Uterus (tissue), 4 donors: ENCODE data around the gene HDDC2. TPM values are rescaled to one million over a fixed set of nuclear protein-coding genes. Genes with fewer than 3 reads are reported as not detected.

Experiments used
- DNase-seq, 2 donors: peaks; one replicate each; pipeline ENCODE4 v3.0.0-alpha.2; 2019 to 2020
- H3K27ac ChIP-seq, 2 donors: fragments of 200-600 bp; sonication (generic); 1 replicate in 1 of 2; 2 replicates in 1 of 2; pipeline ENCODE4 v1.5.1; 2016 to 2018
- H3K27me3 ChIP-seq, 2 donors: fragments of 200-600 bp; sonication (generic); one replicate each; pipeline ENCODE4 v1.5.1; 2018 to 2019; ENCODE audit warnings: control low read depth in 1 of 2
- H3K36me3 ChIP-seq, 2 donors: fragments of 200-600 bp; sonication (generic); one replicate each; pipeline ENCODE4 v1.5.1; 2019; ENCODE audit warnings: control low read depth in 1 of 2
- H3K4me1 ChIP-seq, 2 donors: fragments of 200-600 bp; sonication (generic); one replicate each; pipeline ENCODE4 v1.5.1; 2018 to 2019; ENCODE audit warnings: control low read depth in 1 of 2
- H3K4me3 ChIP-seq, 2 donors: fragments of 200-600 bp; sonication (generic); 1 replicate in 1 of 2; 2 replicates in 1 of 2; pipeline ENCODE4 v1.5.1; 2018 to 2019; ENCODE audit warnings: mild to moderate bottlenecking in 1 of 2
- H3K9me3 ChIP-seq, 2 donors: fragments of 200-600 bp; sonication (generic); one replicate each; pipeline ENCODE4 v1.5.1; 2019; ENCODE audit warnings: control low read depth in 1 of 2
- POLR2A ChIP-seq, 2 donors: fragments of 450-650 bp; IDR thresholded peaks; one replicate each; pipeline ENCODE4 v1.6.1; 2016; ENCODE audit warnings: antibody characterized with exemption in 2 of 2, mild to moderate bottlenecking in 1 of 2, moderate library complexity in 1 of 2
- intact Hi-C: fragments of 100-400 bp; cut with DNase I; formaldehyde crosslinking; loops from one replicate; pipeline ENCODE4 v1.15.1; 2023; ENCODE audit warnings: low total_unique reads
- total RNA-seq, 4 donors: library from RNA; depleted of rRNA in 3 of 4; stranded (reverse); fragments of >200 nt in 3 of 4; gene quantifications; one replicate each; pipeline versions ENCODE4 v1.1.0 to v1.2.4, GENCODE V29; 2014 to 2023
- TF ChIP-seq, protein P1 (sequence below), 4 experiments: fragments of 200-600 bp in 2 of 4; fragments of 450-650 bp in 2 of 4; sonication (generic) in 2 of 4; IDR thresholded peaks; one replicate each; pipeline ENCODE4 v1.5.1; 2016 to 2019; ENCODE audit warnings: antibody characterized with exemption in 4 of 4, mild to moderate bottlenecking in 2 of 4, moderate library complexity in 1 of 4
- donor health status: DM: yes; HTN: yes; CAD: no.

The HDDC2 gene
- total RNA-seq, 4 donors from 2014 or later = 11.3 to 45.2 (median 36.0) TPM

DNA sequence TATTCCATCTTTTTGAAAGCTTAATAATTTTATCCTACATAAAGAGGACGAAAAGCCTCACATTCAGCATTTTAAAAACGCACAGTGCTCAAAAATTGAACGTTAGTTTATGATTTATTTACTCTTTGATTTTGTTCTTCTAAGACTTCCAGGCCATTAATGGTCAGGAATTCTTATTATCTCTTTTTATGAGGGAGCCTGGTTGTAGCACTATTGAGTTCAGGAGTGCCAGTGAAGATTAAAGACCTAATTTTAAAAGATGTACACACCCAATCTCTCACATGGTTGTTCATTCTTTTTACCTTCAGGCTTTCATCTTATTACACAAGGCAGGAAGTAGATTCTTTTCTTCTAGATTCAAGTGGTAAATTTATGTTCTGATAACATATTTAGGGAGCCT is 68.6 kb downstream of the HDDC2 start:
- no peak overlapping the region for H3K4me3 ChIP-seq
- H3K27ac ChIP-seq = no peak overlapping the region
- TF ChIP-seq POLR2A (IDR thresholded peaks at IDR 0.05) = no peak
- TF ChIP-seq, protein P1, sequence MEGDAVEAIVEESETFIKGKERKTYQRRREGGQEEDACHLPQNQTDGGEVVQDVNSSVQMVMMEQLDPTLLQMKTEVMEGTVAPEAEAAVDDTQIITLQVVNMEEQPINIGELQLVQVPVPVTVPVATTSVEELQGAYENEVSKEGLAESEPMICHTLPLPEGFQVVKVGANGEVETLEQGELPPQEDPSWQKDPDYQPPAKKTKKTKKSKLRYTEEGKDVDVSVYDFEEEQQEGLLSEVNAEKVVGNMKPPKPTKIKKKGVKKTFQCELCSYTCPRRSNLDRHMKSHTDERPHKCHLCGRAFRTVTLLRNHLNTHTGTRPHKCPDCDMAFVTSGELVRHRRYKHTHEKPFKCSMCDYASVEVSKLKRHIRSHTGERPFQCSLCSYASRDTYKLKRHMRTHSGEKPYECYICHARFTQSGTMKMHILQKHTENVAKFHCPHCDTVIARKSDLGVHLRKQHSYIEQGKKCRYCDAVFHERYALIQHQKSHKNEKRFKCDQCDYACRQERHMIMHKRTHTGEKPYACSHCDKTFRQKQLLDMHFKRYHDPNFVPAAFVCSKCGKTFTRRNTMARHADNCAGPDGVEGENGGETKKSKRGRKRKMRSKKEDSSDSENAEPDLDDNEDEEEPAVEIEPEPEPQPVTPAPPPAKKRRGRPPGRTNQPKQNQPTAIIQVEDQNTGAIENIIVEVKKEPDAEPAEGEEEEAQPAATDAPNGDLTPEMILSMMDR (IDR thresholded peaks at IDR 0.05) = no peak
- H3K4me1 ChIP-seq = no peaks in the 10 kb centered on the region
- no peaks in the 10 kb centered on the region for H3K27me3 ChIP-seq
- intact Hi-C loops = no loop called here
- no peaks in the 10 kb centered on the region for H3K36me3 ChIP-seq
- no peak for DNase-seq
- H3K9me3 ChIP-seq = no peaks in the 10 kb centered on the region

DNA sequence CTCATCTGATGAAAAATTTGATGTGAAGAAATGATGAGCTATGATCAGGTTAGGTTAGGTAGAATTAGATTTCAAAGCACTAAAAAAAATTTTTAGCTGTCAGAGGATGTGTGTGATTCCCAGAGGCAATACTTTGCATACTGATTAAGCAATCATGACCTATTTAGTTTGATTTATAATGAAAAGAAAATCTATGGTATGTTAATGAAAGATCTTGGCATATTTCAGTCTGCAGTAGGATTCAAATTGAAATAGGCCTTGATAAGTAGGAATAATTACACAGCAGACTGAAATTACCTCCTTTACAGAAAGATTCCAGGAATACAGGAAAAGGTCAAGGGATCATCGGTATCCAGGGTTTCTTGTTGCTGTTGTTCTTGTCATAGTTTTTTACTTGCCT is 69.3 kb downstream of the HDDC2 start:
- TF ChIP-seq, protein P1 (IDR thresholded peaks at IDR 0.05) = no peak
- TF ChIP-seq POLR2A (IDR thresholded peaks at IDR 0.05) = no peak
- Histone ChIP-seq H3K4me3 (no peak overlapping the region), H3K27me3 (no peaks in the 10 kb centered on the region), H3K27ac (no peak overlapping the region), H3K4me1 (no peaks in the 10 kb centered on the region), H3K9me3 (no peaks in the 10 kb centered on the region), H3K36me3 (no peaks in the 10 kb centered on the region)
- intact Hi-C loops = no loop called here
- DNase-seq = no peak

DNA sequence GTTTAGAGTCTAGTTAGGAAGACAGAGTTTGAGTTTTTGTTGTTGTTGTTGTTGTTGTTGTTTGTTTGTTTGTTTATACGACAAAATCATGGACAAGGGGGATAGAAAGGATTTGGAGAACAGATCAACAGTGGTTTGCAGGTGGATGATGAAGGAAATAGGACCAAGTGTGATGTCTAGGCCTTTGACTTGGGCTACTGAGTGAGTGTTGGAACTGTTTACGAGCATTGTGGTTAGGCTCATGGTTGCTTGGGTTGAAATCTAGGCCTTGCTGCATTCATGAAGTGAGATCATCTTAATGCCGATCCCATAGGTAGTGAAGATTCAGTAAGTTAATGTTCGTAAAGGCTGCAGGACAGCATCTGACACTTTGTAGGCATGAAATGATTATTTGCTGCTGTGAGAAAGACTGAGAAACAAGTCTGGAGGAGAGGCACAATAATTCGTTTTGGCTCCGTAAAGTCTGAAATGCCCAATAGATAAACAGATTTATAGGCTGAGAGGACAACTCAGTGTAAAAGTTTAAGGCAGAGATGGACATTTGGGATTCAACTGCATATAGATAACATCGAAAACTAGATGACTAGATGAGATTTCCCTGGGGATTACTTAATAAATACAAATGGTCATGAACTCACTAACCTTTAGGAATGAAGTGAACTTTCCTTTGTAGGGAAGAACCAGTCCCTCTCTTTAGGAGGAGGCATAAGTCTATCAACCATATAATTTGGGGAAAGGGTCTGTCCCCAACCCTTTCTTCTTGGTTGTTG is 70.0 kb downstream of the HDDC2 start:
- DNase-seq = no peak
- no peaks in the 10 kb centered on the region for H3K27me3 ChIP-seq
- intact Hi-C loops = no loop called here
- no peaks in the 10 kb centered on the region for H3K36me3 ChIP-seq
- no peak overlapping the region for H3K27ac ChIP-seq
- H3K4me1 ChIP-seq = no peaks in the 10 kb centered on the region
- no peak overlapping the region for H3K4me3 ChIP-seq
- TF ChIP-seq, protein P1 (IDR thresholded peaks at IDR 0.05) = no peak
- no peak for TF ChIP-seq POLR2A (IDR thresholded peaks at IDR 0.05)
- no peaks in the 10 kb centered on the region for H3K9me3 ChIP-seq

DNA sequence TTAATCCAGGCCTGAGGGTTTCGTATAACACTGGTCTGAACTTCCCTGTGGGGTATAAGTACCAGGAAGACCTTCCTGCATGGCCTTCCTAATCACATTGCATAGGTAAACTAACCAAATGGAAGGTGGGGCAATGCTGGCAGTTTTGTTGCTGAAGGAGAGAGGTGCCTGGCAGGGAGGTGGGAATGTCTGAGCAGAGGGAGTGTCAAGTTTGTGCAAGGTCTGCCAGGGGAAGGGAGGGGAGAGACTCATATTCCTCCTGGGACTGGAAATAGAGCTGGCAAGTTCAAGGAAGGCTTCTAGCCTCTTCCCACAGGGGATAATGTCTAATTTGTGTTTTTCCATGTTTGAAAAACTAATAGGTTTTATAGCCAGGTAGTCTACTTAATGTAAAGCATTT is 70.6 kb downstream of the HDDC2 start:
- TF ChIP-seq POLR2A (IDR thresholded peaks at IDR 0.05) = no peak
- TF ChIP-seq, protein P1 (IDR thresholded peaks at IDR 0.05) = no peak
- no peak for DNase-seq
- Histone ChIP-seq H3K4me1 (no peaks in the 10 kb centered on the region), H3K4me3 (no peak overlapping the region), H3K9me3 (no peaks in the 10 kb centered on the region), H3K27me3 (no peaks in the 10 kb centered on the region), H3K27ac (no peak overlapping the region), H3K36me3 (no peaks in the 10 kb centered on the region)
- intact Hi-C loops = no loop called here

DNA sequence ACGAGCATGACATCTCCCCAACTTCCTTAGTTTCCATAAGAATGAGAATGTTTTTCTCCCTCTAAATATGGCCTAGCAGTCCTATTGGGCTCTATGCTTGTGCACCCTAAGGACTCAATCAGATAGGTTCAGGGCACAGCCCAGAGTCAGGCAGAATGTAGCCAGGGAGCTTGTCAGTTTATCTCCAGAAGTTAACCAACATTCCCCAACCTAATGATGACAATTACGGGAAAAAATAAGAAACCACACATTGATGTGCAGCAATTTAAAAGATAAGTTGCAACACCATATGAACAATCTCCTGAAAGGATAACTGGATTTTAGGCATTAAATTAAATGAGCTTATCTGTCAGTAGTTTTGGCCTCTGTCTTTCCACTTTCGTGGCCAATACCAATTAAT is 71.1 kb downstream of the HDDC2 start:
- H3K27ac ChIP-seq = no peak overlapping the region
- intact Hi-C loops = no loop called here

More for the DNA sequence above, 71.1 kb downstream of the HDDC2 start:
- no peaks in the 10 kb centered on the region for H3K9me3 ChIP-seq
- H3K36me3 ChIP-seq = no peaks in the 10 kb centered on the region
- H3K27me3 ChIP-seq = no peaks in the 10 kb centered on the region
- TF ChIP-seq POLR2A (IDR thresholded peaks at IDR 0.05) = no peak
- TF ChIP-seq, protein P1 (IDR thresholded peaks at IDR 0.05) = no peak
- DNase-seq = no peak
- H3K4me1 ChIP-seq = no peaks in the 10 kb centered on the region
- no peak overlapping the region for H3K4me3 ChIP-seq
